GM18907 (cell line): ENCODE results near the gene SPTB.

Source experiments
- ATAC-seq: cut with Tn5 transposase; IDR thresholded peaks from one replicate; pipeline ENCODE4 v1.9.1; 2021; ENCODE audit warnings: mild to moderate bottlenecking, moderate library complexity; ENCODE audit not compliant: unreplicated experiment

SPTB gene

DNA sequence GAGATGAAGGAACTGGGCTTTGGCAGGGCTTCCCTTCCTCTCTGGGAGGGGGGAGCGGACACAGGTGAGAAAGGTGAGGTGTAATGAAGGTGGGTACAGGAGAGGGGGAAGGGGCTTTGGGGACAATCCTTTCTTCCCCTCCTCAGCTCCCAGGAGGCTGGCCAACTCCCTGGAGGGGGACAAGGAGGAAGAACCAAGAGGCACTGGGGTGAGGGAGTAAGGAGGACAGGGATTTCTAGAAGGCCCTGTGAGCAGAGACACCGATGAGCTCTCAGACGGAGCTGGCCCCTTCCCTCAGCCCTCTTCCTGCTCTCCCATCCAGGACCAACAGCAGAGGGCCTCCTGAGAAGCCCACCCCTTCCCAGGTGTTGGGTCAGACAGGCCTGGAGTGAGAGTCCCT is 122.1 kb downstream of the SPTB start:
- ATAC-seq = no peak

DNA sequence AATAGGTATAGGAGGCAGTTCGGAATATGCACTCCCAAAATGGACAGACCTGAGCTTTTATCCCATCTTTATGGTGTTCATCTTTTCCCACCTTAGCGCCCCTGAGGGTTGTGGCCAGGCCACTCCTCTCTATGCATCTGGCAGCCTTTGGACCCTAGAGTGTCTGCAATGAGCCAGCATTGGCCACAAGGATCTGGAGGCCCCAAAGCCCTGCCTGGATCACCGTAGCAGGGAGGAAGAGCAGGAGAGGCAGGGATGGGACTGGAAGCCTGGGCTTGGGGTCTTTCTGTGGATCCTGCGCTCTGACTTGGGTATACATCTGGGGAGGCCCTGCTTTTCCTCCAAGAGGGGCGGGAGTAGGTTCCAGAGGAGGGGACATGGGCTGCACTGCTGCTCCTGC is 123.0 kb downstream of the SPTB start:
- no peak for ATAC-seq

DNA sequence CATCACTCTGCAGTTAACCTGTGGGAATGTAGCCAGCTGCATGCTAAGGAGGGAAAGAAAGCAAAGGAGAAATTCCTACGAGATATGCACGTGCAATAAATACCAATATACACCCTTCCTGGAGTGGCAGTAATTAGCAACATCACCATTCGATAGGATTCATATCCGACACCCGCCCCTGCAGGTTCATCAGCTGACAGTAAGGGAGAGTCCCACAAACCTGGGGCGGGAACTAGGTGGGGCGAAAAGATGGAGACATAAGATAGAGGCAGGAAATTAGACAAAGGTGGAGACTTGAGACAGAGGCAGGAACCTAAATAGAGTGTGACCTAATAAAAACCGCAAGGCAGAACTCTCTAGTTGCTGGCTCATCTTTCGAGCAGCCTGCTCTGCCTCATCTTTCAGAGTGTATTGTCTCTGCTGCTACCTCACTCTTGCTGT is 123.9 kb downstream of the SPTB start:
- no peak for ATAC-seq

DNA sequence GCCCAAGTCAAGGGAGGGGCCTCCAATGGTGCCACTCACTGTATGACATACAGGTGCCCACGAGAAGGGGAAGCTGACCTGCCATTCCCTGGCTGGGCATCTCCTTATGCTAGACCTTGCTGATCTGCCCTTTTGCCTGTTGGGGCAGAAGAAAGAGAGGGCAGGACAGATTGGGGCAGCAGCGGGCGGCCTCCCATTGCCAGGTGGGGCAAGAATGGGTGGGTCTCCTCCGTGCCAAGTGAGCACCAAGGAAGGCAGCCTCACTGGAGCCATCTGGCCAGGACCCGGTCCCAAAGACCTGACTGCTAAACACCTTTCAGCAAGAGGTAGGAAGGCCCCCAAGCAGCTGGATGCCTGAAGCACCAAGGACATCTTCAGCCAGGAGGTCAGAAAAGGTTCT is 125.0 kb downstream of the SPTB start:
- ATAC-seq = no peak

DNA sequence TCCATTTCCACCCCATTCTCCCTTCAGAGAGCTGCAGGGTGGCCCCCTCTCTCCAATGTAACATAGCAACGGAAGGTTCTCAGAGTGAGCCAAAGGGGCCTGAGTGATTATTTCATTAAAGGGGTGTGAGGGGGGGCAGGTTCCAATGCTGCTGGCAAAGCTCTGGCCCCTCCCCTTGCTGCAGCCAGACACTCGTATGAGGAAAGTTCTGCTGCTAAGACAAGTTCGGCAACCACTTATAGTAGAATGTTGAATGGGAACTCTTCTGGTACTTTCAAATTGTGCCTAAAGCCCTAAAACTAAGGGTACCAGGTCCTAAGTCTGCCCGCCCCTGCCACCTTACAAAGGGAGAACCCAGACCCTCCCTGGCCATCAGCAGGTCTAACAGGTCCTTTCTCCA is 125.7 kb downstream of the SPTB start:
- no peak for ATAC-seq

DNA sequence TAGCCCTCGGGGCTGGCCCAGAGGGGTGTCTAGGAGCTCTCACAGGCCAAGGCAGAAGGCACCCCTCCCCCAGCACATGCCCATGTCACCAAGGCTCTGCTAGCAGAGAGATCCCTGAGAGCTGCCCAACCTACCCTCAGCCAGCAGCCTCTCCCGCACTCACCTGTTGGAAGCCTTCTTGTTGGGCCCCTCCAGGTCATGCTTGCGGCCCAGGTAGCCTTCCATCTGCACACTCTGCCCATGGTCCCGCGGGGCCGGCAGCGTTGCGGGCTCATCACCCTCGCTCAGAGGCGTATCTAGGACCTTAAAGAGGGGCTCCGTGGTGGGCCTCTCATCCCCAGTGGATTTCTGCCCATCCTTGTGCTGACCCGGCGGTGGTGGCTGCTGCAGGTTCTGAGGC is 126.3 kb downstream of the SPTB start:
- ATAC-seq = no peak

DNA sequence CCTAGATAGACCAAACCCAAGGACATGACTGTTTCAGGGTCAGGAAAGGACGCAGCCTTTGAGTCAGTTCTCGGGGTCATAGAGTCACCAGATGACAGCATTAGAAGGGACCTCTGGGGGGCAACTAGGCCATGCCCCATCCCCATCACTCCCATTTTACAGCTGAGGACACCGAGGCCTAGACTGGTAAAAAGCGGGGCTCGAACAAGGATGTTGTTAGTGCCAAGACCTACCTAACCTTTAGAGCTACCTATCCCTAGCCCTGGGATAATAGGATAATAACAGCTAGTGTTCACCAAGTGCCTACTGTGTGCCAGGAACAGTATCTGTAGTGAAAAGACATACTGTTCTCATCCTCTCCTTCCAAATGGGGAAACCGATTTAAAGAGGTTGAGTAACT is 126.8 kb downstream of the SPTB start:
- ATAC-seq = no peak

DNA sequence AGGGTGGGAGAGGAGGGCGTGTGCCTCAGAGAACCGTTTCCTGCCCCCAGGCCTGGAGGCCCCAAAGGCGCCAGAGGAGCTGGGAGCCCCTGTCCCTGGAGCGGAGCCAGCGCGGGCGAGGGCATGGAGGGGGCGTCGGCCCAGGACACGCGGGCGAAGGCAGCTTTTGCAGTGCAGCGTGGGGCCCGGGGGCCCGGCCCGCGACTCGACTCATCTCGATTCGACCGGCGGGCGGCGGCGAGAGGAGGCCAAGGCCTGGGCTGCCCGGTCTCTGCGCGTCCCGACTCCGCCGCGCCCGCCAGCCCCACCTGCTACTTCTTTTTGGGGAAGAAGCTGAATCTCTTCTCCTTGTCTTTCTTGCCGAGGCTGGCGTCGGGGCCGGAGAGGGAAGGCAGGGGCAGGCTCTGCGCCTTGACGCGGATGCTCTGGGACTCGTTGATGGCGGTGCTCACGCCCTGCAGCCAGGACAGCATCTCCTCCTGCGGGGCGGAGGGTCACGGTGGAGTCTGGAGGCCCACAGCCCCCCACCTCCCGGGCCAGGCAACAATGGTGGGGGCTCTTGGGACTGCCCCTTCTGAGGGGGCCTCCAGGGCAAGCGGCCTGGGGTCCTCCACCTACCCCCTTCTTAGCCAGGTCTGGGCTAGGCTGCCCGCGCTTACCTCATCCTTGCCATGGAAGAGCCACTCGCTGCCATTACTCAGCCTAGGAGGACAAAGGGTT is 130.6 kb downstream of the SPTB start:
- no peak for ATAC-seq

DNA sequence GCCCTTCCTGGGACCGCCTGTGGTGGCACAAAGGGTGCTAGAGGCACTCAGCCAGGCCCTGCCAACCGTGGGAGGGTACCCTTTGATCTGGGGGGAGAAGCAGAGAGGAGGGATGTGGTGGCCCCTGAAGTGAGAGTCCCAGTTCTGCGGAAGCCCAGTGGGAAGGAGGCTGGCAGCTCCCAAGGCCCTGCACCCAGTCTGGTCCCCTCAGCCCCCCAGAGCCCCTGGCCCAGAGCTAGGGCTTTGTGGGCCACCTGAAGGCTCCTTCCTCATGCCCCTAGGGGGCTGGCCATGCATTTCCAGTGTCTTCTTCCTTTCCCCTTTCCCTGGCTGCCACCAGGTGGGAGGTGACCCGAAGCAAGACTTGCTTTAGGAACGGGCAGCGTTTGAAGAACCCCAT is 131.2 kb downstream of the SPTB start:
- ATAC-seq = no peak

DNA sequence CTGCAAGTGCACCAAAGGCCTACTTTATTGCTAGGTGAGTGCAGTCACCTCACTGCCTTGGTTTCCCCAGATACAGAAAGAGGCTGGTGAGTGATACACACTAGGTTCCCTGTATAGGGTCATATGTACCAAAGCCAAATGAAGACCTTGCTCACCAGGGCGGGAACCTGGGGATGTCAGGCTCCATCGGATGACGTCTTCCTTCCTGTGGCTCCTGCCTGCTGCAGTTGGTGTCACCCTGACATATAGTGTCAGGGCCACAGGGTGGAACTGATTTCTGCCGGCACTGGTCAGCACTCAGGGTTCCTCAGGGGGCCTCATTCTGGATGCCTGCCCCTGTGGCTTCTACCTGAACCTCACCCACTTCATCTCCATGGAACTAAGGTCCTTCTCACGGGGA is 132.4 kb downstream of the SPTB start:
- ATAC-seq = no peak

DNA sequence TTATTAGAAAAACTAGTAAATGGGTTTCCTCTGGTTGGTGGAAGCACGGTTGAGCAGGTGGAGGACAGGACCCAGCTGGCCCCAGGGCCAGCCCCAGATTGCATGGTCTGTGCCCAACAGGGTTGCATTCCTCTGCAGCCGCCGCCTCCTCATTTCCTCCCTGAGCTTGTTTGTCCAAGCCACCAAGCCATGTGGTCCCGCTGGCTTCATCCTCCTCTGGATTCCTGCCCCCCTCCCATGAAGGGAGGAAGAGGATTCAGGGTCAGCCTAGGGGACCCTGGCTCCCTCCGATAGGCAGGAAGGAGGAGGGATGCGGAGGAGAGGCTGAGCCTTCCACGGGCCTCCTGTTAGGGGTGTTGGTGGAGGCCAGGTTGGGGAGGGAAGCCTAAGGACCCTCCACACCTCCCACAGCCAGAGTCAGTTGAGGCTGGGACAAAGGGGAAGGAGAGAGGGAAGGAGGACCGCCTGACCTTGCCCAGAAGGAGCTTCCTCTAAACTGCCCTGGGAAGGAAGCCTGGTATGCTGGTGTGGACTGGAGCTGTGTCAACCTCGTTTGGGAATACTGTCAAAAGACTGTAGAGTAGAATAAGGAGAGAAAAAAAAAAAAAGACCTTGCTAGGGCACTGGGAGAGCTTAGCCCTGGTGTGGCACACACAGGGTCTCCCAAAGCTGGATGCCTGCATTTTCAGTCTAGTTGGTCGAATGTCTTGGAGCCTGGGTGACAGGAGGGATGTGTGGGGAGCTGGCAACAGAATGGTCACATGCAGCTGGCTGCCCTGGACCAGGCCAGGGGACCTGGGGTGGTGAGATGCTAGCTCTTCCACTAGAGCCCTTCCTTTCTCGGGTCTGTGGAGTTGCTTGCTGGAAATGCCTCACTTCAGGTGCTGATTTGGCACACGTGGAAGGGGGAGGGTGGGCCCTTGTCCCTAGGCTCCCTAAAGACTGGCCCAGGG is 133.1 kb downstream of the SPTB start:
- no peak for ATAC-seq

DNA sequence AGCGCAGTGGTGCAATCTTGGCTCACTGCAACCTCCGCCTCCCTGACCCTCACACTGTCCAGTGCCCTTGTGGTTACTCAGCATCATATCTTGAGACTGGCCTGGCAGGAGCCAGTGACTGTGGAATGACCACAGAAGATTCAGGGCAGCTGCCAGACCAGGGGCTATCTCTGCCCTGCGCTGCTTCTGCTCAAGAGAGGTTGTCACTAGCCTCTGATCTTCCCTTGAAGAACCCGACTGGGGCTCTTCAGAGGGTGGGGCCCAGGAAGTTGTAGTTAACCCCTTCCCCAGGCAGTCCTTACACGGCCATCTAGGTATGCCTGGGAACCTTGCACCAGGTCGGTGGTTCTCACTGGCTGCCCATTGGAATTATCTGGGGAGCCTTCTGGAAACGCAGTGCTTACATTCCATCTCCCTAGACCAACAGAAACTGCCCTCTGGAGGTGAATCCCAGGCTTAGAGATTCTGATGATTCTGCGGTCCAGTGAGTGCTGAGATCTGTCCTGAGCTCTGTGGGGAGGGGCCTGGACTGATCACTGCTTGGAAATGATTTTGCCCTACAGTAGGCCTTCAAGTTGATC is 134.1 kb downstream of the SPTB start:
- ATAC-seq = no peak

DNA sequence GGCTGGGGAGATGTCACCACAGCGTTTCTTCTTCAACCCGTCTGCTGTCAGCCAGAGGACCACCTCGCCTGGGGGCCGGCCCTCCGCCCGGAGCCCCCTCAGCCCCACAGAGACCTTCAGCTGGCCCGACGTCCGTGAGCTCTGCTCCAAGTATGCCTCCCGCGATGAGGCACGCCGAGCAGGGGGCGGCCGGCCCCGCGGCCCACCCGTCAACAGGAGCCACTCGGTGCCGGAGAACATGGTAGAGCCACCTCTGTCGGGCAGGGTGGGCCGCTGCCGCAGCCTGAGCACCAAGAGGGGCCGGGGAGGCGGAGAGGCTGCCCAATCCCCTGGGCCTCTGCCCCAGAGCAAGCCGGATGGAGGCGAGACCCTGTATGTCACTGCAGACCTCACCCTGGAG is 136.6 kb downstream of the SPTB start:
- ATAC-seq = no peak

DNA sequence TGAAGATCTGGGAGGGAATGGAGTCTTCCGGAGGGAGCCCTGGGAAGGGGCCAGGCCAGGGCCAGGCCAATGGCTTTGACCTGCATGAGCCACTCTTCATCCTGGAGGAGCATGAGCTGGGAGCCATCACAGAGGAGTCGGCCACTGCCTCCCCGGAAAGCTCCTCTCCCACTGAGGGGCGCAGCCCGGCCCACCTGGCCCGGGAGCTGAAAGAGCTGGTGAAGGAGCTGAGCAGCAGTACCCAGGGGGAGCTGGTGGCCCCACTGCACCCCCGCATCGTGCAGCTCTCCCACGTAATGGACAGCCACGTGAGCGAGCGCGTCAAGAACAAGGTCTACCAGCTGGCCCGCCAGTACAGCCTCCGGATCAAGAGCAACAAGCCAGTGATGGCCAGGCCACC is 137.7 kb downstream of the SPTB start:
- ATAC-seq = no peak

DNA sequence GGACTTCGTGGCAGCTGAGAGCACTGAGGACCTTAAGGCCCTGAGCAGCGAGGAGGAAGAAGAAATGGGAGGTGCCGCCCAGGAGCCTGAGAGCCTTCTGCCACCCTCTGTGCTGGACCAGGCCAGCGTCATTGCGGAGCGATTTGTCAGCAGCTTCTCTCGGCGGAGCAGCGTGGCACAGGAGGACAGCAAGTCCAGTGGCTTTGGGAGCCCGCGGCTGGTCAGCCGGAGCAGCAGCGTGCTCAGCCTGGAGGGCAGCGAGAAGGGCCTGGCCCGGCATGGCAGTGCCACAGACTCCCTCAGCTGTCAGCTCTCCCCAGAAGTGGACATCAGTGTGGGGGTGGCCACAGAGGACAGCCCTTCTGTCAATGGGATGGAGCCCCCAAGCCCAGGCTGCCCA is 138.5 kb downstream of the SPTB start:
- no peak for ATAC-seq

DNA sequence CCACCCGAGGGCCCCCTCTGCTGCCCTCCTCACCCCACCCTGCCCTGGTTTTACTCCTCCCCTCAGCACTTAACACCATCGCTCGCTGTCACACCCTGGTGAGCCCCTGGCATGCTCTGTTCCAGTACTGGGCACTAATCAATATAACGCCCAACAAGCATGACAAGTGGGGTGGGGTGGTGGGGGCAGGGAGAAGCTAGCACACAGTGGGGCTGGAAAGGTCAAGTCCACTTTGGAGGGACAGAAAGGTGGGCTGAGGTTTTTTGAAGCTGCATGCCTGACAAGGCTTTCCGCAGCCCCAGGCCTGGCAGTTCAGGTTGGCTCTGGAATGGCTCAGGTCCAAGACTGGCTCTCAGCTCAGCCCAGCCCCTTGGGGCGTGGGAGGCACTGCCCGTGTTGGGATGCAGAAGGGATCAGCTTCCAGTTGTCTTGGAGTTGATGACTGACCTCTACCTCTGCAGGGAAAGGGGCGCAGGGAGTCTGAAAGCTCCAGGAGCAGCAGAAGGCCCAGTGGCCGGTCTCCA is 141.4 kb downstream of the SPTB start:
- ATAC-seq = no peak

DNA sequence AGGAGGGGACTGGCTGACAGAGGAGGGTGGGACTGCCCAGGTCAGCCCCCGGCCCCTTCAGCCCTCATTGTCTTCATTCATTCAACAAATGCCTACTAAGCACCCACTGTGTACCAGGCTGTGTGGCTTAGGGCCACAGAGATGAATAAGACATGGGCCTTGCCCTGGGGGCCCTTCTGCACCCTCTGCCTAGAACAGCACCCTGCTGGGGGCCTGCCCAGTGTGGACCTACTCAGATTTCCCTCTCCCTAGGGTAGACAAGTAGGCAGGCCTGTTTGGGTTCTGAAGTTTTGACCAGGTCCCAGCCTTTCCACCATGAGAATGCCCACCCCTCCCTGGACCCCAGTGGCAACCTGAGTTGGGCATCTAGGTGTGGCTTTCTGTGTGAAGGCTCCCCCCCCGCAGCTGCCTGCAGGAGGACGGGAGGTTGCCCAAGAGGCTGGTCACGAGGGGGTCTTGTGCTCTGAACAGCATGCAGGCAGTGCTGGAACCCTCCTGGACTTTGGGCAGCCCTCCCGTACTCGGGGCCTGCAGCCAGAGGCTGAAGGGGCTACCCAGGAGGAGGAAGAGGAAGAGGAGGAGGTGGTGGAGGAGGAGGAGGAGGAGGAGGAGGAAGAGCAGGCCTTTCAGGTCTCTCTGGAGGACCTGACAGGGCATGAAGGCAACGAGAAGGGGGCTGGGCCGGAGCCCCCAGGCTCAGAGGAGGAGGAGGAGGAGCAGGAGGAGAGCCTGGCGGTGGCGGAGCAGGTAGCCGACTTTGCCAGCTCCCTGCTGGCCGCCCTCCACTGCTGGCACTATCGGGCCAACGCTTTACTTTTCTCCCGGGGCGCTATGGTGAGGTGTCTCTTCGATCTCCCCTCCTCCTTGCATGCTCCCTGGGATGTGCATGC is 142.1 kb downstream of the SPTB start:
- ATAC-seq = no peak

DNA sequence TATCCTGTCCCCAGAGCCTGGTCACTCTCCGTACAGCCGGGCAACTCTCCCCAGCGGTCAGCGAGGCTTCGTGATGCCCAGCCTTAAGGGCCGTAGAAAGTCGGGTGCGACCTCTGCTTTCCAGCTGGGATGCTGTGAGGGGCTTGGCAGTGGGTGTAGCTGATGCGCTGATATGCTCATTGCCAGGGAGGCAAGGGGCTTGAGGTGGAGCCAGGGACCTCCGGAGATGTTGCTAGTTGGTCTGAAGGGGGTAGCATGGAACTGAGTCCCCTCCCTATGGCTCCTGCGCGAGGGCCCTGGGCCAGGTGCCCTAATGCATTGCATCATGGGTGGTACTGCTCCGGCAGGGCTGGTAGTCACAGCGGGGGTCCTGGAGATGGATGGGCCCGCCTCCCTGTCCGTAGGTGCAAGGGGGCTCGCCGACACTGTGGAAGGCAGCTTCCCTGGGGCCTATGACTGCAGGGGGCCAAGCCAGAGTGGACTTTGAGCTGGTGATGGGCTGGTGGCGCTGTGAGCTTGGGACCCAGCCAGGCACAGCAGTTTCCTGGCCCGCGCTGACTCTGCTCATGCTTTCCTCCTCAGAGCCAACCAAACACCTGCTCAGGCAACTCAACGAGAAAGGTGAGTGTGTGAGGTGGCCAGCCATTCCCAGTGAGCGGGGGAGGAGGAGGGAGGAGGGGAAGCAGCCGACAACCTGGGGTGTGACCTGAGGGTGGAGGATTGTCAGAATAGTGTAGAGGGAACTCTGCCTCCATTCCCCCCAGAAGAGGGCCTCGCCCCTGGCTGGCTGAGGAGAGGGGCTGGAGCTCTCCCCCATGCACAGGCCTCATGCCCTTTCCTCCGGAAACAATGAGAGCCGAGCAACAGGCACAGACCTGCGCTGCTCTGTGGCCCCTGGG is 143.2 kb downstream of the SPTB start:
- ATAC-seq = no peak

DNA sequence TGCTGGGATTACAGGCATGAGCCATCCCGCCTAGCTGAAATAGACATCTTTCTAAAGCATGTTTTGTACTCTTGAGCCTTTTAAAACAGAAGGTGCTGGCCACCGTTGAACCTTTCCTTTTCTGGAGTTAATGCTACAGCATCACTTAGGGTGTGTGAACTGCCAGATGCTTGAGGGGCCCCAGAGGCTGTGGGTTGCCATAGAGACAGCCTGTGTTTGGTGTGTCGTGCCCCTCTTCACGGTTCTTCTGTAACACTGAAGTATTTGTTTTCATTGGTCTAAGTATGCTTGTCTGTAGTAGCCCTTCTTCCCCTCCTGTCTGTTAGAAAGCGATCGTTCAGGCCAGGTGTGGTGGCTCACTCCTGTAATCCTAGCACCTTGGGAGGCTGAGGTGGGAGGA is 144.7 kb downstream of the SPTB start:
- ATAC-seq = no peak

DNA sequence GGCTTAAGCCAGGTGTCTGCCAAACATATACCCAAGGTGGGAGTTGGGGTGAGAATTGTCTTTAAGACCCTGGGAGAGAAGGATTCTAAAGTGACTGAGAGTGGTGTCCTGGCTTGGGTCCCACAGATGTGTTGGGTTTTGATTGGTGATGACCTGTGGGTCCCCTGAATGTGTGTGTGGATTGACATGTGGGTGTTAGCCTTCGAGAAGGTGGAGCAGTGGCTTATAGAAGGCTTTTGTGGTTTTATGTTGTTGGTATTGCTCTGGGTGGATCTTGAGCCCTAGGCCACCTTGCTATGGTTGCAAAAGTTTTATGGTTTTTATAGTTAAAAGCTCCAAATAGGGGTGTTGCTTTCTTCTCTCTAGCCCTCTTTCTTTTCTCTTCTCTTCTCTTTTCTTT is 145.8 kb downstream of the SPTB start:
- no peak for ATAC-seq
